Activated naive CD4-positive, alpha-beta T cell treated with Interleukin-2 at 50 U/mL for 16 hours (primary cell): Measurements from ENCODE around the gene IFI27L2.
"Not testable (repeated sequence)": the region's sequence is repeated elsewhere in the genome, so short reads cannot be mapped to it uniquely, and the experiment has no call there.

Experiments
- DNase-seq: peaks from one replicate; pipeline ENCODE4 v3.0.0-alpha.2; 2020

IFI27L2 gene, protein sequence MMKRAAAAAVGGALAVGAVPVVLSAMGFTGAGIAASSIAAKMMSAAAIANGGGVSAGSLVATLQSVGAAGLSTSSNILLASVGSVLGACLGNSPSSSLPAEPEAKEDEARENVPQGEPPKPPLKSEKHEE

DNA sequence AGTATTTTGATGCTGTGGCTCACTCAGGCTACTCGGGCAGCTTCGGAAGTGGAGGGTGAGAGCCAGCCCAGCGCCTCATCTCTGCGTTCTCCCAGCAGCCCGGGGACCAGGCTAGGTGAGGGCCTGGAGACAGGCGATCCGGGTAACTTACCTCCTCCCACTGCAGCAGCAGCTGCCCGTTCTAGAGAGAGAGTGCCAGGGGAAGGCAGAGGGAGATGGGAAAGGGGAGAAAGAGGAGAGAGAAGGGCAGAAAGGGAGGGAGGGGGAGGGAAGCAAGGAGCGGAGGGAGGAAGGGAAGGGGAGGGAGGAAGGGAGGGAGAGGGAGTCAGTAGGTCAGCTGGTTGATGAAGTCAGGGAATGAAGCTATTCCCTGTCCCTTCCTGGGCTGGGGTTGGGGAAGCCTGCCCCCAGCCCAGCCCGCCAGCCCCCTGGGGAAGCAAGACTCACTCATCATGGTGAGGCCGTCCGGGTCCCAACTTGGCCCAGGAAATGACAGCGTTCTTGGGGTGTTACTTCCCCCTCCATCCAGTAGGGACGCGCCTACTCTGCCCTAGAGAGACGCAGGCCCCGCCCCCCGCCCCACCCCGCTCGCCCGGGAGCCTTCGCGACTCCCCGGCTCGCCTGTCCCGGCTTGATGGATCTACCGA lies at the start of gene IFI27L2:
IFI27L2 (minus strand) TSS at position 494 of the 647 bp plus-strand sequence; CDS start at position 454, 40 bp downstream.
- DNase-seq, result peak; percentile 63

GRCh38 chr14:94177806-94178205 lies 48.4 kb upstream of the IFI27L2 start:
- DNase-seq, result no peak

- no peak for DNase-seq
These were observed 47.4 kb upstream of the IFI27L2 start for GRCh38 chr14:94176808-94177207.

DNA sequence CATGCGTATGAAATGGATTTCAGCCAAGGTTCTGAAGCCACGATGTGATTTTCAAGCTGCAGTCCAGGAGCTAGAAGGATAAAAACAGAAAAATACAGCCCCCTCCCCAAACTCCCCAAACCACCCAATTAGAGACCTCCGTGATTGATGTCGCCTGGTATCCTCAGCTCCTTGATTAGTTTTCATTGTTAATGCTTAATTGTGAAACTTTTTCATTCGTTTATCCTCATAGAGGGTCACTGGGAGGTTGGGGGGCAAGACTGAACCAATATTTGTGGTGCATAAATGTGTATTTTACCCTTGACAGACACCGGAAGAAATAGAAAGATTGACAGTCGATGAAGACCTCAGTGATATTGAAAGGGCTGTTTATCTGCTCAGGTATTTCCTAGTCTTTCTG lies 46.3 kb upstream of the IFI27L2 start:
- no peak for DNase-seq

DNA sequence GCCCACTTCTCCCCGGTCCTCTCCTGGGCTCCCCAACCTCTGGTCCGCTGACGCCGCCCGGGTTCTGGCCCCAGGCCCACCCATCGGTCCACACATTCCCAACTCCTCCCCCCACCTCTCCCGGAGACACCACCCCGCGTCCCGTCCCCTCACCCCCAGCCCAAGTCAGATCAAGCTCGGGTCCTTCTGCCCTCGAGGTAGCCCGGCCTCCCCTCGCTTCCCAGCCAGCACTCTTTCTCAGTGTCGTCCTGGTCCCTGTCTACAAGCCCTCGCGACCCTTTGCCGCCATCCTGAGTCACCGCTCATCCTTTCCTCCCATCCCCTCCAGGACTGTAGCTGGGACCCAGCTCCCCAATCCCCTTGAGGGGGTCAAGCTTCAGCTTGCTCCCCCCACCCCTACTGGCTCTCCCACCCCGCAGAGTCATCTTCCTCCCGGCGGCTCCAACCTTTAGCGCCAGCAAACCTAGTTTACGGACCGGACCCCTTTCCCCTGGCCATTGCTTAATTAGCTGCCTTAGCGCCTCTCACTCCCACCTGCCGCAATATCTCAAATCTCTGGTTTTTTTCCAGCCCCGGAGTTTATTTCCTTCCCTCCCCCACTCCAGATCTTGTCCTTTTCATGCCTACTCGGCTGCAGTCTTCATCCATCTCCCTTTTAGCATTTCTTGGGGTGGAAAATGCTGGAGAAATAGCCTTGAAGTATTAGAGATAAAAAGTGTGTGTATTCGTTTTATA lies 45.8 kb upstream of the IFI27L2 start:
- DNase-seq, result peak; percentile 8

- no peak for DNase-seq
These were observed 45.2 kb upstream of the IFI27L2 start for GRCh38 chr14:94174604-94175010.

DNA sequence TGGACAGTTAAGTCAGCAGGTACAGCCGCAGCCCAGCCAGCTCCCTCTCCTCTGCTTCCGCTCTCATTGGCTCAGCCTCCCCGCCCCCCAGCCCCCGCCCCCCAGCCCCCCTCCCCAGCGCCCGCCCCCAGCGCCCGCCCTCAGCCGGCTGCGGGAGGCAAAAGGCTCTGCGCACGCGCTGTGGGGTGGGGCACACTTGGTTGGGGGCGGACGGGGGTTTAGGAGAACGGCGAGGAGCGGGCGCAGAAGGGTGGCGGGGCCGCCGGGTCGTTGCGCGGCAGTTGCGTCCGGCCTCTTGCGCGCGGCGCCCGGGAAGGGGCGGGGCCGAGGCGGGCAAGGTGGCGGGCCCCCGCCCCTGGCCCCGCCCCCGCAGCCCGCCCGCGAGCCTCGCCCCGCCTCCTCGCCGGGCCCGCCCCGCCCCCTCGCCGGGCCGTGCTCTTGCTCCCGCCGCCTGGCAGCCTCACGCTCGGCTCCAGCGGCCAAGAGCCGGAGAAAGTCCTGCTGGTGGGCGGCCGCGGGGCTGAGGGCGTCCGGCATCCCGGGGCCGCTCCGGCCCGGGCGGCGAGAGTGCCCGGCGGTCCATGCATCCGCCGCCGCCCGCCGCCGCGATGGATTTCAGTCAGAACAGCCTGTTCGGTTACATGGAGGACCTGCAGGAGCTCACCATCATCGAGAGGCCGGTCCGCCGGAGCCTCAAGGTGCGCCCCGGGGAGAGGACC lies 44.6 kb upstream of the IFI27L2 start, which contains the start of gene PPP4R4:
PPP4R4 (plus strand) TSS at position 438 of the 719 bp plus-strand sequence; CDS start at position 582, 144 bp downstream.
- DNase-seq, result peak; percentile 86

GRCh38 chr14:94173471-94173884 lies 44.1 kb upstream of the IFI27L2 start:
- peak; percentile 15 for DNase-seq

GRCh38 chr14:94172545-94172944 lies 43.1 kb upstream of the IFI27L2 start:
- DNase-seq, result no peak

DNA sequence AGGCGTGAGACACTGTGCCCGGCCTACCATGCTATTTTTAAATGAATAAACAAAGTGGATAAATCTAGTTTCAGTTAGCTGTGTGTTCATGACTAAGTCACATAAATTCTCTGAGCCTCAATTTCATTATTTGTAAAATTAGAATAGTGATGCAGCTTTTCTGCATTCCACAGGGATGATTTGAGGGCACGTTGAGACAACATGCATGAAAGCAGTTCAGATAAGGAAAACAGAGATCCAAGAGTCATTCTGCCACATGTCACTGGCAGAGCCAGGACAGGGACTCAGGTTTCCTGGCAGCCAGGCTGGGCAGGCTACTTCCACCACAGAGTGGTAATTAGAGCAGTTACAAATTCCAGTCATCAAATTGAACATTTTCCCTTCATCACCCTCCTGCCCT lies 41.8 kb upstream of the IFI27L2 start:
- DNase-seq, result no peak

GRCh38 chr14:94170136-94170535 lies 40.7 kb upstream of the IFI27L2 start:
- DNase-seq, result no peak

GRCh38 chr14:94165744-94166143 lies 36.3 kb upstream of the IFI27L2 start:
- no peak for DNase-seq

GRCh38 chr14:94164685-94165431 lies 35.5 kb upstream of the IFI27L2 start:
- DNase-seq, result peak; percentile 42

GRCh38 chr14:94163796-94164195 lies 34.4 kb upstream of the IFI27L2 start:
- DNase-seq, result no peak

- no peak for DNase-seq
These were observed 33.1 kb upstream of the IFI27L2 start for GRCh38 chr14:94162466-94162865.

DNA sequence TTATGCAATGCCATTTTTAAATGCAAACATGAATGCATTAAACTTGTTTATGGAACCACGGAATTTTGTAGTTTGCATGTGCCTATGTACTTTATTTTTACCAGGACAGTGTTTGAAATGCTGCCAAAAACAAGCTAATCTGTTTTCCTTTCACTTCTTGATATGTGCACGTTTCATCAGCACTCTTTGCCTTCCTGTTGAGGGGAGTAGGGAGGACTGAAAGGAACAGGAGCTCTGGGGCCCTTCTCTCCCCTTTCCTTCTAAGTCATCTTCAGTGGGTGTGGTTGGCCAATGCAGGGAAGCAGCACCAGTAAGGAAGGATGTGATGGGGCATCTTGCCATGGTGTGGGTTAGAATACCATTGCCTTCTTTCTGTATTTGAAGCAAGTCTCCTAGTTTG lies 32.6 kb upstream of the IFI27L2 start:
- DNase-seq, result no peak

DNA sequence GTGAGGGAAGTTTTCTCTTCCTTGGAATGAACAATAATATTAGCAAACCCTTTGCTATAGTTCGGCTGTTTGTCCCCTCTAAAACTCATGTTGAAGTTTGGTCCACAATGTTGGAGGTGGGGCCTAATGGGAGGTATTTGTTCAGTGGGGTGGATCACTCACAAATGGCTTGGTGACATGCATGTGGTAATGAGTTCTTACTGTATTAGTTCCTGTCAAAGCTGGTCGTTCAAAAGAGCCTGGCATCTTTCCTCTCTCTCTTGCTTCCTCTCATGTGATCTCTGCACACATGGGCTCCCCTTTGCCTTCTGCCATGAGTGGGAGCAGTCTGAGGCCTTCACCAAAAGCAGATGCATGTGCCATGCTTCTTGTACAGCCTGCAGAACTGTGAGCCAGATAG lies 31.7 kb upstream of the IFI27L2 start:
- DNase-seq, result no peak

- DNase-seq, result peak; percentile 46
These were observed 29.0 kb upstream of the IFI27L2 start for GRCh38 chr14:94158239-94158883.

- DNase-seq, result no peak
These were observed 27.8 kb upstream of the IFI27L2 start for GRCh38 chr14:94157197-94157596.

GRCh38 chr14:94156143-94156542 lies 26.7 kb upstream of the IFI27L2 start:
- DNase-seq, result not testable (repeated sequence)

DNA sequence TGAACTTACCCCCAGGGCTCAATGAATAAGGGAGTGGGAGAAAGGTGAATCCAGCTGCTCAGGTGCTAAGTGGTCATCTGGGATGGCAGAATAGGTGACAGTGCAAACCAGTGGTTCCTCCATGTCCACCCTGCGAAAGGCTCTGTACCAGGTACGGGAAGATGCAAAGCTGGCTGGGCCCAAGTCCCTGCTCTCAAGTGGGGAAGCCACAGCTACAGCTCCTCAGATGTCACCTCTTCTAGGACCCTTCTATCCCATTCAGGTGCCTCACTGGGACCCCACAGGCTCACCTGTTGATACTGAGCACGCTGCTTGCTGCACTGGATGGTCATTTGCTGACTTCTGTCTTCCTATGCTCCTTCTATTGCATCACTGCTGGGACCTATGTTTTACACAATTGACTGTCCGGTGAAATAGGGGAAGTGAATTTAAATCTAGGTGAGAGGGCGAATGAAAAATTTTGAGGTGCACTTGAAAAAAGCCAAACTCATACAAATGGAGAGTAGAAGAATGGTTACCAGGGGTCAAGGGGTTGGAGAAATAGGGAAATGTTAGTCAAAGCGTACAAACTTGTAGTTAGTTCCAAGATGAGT lies 24.4 kb upstream of the IFI27L2 start:
- DNase-seq, result no peak

DNA sequence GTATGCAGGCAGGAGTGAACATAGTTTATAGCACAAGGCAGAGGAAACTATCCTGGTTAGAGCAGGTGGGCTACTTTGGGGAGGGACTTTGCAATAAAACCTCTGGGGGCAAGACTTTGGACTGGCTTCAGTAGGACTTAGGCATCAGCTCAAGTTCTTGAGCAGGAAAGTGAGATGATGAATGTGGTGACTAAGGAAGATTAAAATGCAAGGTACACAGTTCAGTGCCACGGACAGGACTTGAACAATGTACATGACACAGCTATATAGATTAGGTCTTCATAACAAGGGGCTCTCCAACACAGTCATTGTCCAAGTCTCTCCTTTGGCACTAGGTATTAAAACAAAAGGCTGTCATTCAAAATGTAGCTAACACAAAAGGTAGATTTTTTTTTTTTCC lies 23.3 kb upstream of the IFI27L2 start:
- DNase-seq, result no peak
